ENCODE data around the gene PSEN1. TPM values are rescaled to one million over a fixed set of nuclear protein-coding genes. Genes with fewer than 3 reads are reported as not detected.

The PSEN1 gene
- total RNA-seq, 1 experiment from 2014 or later = 23.5 TPM

DNA sequence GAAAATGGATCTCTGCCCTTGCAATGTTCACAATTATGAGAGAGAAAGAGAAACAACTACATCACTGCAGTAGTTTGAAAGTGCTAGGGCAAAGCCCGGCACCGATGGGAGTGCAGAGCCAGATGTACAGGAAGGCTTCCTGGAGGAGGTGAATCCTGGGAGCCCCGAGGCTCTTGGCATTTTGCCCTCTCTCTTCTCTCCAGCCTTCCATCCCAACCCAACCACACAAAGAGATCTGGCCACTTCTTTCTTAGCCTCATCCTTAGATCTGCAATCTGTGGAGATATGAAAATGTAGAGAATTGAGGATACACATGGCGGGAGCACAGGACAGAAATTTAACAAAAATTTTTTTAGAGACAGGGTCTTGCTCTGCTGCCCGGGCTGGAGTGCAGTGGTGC lies 97.7 kb downstream of the PSEN1 start:
- H3K27ac ChIP-seq = no peak overlapping the region
- no peaks in the 10 kb centered on the region for H3K9me3 ChIP-seq (replicated peaks)
- H3K4me3 ChIP-seq = no peak overlapping the region
- H3K27me3 ChIP-seq (replicated peaks) = peaks cover 13% of the 10 kb centered on the region
- no peak for DNase-seq (ENCODE audit: low read depth in 1 of 2, low spot score in 2 of 2)
- no peaks in the 10 kb centered on the region for H3K36me3 ChIP-seq
- H3K4me1 ChIP-seq (replicated peaks) = peaks cover 30% of the 10 kb centered on the region

DNA sequence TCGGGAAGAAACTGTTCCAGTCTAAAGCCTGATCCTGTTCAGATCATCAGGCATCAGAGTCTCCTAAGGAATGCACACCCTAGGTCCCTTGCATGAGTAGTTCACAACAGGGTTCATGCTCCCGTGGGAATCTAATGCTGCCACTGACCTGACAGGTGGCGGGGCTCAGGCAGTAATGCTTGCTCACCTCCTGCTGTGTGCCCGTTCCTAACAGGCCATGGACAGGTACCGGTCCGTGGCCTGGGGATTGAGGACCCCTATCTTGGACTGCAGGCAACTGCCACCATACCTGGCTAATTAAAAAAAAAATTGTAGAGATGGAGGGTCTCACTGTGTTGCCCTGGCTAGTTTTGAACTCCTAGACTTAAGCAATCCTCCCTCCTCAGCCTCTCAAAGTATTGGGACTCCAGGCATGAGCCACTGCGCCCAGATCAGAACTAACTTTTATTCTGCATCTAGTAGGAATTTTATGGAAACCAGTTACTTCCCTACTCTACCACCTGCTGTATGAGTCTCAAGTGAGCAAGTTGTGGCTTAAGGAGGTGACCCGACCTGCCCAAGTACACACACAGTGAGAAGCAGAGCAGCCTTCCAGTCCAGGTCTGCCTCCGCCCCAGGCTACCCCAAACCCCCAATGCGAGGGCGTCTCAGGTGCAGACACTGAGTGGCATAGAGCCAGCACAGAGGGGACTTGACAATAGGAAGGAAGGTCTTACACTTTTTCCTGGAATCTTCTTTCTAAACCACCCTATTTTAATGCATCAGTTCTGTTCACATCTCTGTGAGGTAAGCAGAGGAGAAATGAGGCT lies 98.5 kb downstream of the PSEN1 start:
- H3K4me1 ChIP-seq (replicated peaks) = peaks cover 34% of the 10 kb centered on the region
- no peaks in the 10 kb centered on the region for H3K36me3 ChIP-seq
- H3K27ac ChIP-seq = no peak overlapping the region
- peaks cover 13% of the 10 kb centered on the region for H3K27me3 ChIP-seq (replicated peaks)
- no peaks in the 10 kb centered on the region for H3K9me3 ChIP-seq (replicated peaks)
- no peak overlapping the region for H3K4me3 ChIP-seq
- no peak for DNase-seq (ENCODE audit: low read depth in 1 of 2, low spot score in 2 of 2)

DNA sequence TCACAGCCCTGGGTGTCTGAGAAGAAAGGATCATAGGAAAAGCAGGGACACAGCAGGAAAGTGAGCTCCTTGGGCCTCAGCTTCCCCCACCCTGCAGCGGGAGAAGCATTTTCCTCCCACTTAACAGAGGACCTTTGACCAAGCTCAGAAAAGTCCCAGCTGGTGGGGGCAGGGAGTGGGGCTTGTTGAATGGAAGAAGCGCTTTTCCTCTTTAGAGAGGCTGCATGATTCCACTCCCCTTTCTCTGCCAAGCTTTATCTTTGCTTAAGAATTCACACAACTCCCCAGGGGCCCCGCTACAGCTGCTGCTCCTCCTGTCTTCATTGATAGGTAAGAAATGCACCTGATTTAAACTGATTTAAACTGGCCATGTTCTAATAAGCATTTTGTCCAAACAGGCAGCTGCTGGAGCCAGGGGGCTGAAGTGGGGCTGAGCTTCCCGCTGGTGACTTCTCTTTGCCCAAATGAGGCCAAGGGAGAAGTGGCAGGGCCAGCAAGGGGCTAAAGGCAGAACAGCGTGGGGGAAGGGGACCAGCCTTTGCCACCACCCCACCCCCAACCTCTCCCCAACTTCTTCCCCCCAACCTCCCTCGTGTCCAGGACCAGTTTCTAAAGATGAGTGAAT lies 99.3 kb downstream of the PSEN1 start:
- H3K9me3 ChIP-seq (replicated peaks) = no peaks in the 10 kb centered on the region
- no peak for DNase-seq (ENCODE audit: low read depth in 1 of 2, low spot score in 2 of 2)
- peaks cover 36% of the 10 kb centered on the region for H3K4me1 ChIP-seq (replicated peaks)
- no peaks in the 10 kb centered on the region for H3K36me3 ChIP-seq
- no peak overlapping the region for H3K4me3 ChIP-seq
- no peak overlapping the region for H3K27ac ChIP-seq
- H3K27me3 ChIP-seq (replicated peaks) = peaks cover 13% of the 10 kb centered on the region

DNA sequence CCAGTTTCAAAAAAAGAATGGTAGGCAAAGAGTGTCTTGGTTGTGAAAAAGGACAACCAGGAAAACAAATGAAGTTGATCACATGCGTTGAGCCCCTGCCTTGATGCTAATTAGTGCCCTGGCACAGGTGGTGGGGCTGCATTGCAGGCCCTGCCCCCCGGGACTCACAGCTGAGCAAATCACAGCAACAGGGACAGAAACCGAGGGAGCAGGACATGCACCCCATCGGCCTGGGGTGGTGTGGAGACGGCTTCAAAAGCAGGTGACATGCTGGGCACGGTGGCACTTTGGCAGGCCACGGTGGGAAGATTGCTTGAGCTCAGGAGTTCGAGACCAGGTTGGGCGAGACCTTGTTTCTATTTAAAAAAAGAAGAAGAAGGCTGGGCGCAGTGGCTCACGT lies 99.8 kb downstream of the PSEN1 start:
- no peak for DNase-seq (ENCODE audit: low read depth in 1 of 2, low spot score in 2 of 2)
- H3K27ac ChIP-seq = no peak overlapping the region
- H3K27me3 ChIP-seq (replicated peaks) = peaks cover 13% of the 10 kb centered on the region
- H3K4me3 ChIP-seq = no peak overlapping the region
- H3K4me1 ChIP-seq (replicated peaks) = peaks cover 36% of the 10 kb centered on the region
- no peaks in the 10 kb centered on the region for H3K36me3 ChIP-seq
- no peaks in the 10 kb centered on the region for H3K9me3 ChIP-seq (replicated peaks)

DNA sequence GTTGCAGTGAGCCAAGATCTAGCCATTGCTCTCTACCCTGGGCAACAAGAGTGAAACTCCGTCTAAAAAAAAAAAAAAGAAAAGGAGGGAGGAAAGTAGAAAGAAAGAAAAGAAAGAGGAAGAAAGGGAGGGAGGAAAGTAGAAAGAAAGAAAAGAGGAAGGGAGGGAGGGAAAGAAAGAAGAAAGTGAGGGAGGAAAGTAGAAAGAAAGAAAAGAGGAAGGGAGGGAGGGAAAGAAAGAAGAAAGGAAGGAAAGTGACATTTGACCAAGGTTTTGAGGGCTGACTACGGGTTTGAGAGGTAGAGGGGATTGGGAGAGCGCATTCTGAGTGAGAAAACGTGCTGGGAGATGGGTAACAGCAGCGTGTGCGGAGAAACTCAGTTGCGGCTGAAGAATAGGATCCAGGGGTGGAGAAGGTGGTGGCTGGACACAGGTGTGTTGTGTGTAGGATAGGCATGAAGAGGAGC lies 100.5 kb downstream of the PSEN1 start:
- Histone ChIP-seq H3K4me3 (no peak overlapping the region), H3K36me3 (no peaks in the 10 kb centered on the region), H3K4me1 (replicated peaks) (peaks cover 36% of the 10 kb centered on the region), H3K27me3 (replicated peaks) (peaks cover 13% of the 10 kb centered on the region), H3K27ac (no peak overlapping the region), H3K9me3 (replicated peaks) (no peaks in the 10 kb centered on the region)
- no peak for DNase-seq (ENCODE audit: low read depth in 1 of 2, low spot score in 2 of 2)

DNA sequence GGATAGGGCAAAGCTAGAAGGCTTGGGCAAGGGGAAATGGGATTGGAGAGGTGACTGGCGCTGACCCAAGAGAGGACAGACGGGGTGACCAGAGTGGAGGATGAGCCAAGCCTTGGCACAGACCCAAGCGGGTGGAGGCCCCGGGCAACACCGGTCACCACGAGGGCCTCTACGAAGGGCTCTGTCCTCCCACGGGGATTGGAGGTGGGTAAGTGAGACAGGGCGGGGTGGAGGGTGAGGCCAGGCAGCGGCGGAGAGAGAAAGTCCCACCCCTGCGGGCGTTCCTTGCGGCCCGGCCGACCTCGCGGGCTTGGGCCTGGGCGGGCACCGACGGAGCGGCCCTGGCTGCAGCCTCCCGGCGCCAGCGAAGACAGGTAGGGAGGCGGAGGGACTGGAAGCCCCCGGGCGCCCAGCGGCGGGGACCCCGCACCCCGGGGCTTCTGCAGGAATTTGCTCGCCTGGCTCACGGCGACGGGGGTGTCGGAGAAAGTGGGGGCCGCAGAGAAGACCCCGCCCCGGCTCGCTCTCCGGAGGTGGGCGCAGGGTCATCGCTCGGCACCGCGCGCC lies 101.0 kb downstream of the PSEN1 start, which contains the start of gene PAPLN:
Gene PAPLN (plus strand): TSS at position 288 of the 567 bp plus-strand sequence. CDS start 2,273 bp downstream, outside the sequence.
- Histone ChIP-seq H3K4me1 (replicated peaks) (peaks cover 31% of the 10 kb centered on the region), H3K27ac (peak within 1 kb of the TSS; percentile 49; the same call in 1 of the 2 replicates), H3K27me3 (replicated peaks) (peaks cover 13% of the 10 kb centered on the region), H3K9me3 (replicated peaks) (no peaks in the 10 kb centered on the region), H3K4me3 (peak within 1 kb of the TSS; percentile 31), H3K36me3 (no peaks in the 10 kb centered on the region)
- no peak for DNase-seq (ENCODE audit: low read depth in 1 of 2, low spot score in 2 of 2)

DNA sequence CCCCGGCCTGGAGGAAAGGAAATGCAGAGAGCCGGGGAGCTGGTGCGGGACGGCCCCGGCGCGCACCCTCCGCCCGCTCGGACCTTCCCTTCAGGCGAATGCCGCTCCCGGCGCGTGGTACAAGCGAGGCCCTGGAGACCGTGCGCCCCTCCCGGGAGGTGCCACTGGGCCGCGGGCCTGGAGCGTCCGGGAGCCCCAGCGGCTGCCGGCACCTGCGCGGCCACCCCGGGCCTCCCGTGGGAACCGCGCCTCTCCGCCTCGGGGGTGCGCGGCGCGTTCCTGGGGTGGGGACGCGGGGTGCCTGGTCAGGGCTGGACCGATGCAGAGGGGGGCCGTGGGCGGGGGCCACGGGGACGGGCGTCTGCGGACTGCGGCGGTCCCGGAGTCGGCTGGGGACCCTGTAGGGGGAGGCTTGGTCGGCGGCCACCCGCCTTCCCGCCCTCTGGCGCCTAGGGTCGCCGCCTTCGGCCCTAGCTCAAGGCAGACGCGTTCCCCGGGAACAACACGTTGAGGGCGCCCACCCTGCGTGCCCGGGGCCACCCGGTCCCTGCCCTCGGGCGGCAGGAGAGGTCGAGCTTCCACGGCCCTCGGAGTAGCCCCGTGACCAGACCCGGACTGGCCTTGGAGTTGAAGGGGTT lies 101.6 kb downstream of the PSEN1 start:
- H3K27ac ChIP-seq = peak overlapping the region; percentile 49; the same call in 1 of the 2 replicates
- peaks cover 30% of the 10 kb centered on the region for H3K4me1 ChIP-seq (replicated peaks)
- H3K9me3 ChIP-seq (replicated peaks) = no peaks in the 10 kb centered on the region
- H3K4me3 ChIP-seq = peak overlapping the region; percentile 31
- H3K36me3 ChIP-seq = no peaks in the 10 kb centered on the region
- no peak for DNase-seq (ENCODE audit: low read depth in 1 of 2, low spot score in 2 of 2)
- H3K27me3 ChIP-seq (replicated peaks) = peaks cover 13% of the 10 kb centered on the region

DNA sequence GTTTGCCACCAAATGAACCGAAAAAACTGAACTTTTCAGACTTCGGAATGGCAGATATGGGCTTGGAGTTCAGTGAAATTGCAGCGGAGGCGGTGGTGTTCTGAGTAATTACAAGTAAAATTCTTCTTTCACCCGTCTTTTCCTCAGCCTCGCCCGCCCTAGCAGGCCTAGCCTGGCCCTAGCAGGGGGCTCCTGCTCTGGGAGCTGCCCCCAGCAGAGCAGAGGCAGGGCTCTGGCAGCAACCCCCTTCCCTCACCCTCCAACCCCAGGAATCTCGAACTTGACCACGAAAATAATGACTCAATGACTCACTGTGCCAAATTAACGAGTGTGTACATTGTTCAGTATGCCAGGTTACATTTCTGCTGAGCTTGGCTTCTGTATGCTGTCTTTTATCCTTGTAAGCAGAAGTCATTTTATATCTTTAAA lies 102.1 kb downstream of the PSEN1 start:
- Histone ChIP-seq H3K27ac (peak overlapping the region; percentile 49; the same call in 1 of the 2 replicates), H3K4me3 (peak overlapping the region; percentile 31), H3K36me3 (no peaks in the 10 kb centered on the region), H3K27me3 (replicated peaks) (peaks cover 13% of the 10 kb centered on the region), H3K9me3 (replicated peaks) (no peaks in the 10 kb centered on the region), H3K4me1 (replicated peaks) (peaks cover 30% of the 10 kb centered on the region)
- peak; percentile 68 to 77 for DNase-seq (ENCODE audit: low read depth in 1 of 2, low spot score in 2 of 2)

DNA sequence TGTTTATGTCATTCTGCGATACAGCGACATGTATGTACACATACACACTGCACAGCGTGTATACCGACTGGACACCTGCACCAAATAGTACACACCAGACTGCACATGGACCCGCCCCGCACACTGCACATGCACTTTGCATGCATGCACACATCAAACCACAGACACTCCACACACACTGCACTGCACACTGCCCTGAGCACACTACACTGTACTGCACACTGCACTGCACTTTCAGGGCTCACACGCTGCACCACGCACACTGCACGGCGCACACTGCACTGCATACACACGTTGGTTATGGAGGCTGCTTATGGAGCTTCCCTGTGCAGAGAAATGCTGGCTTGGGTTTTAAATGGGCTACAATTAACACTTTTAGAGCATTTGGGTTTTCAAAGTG lies 102.6 kb downstream of the PSEN1 start:
- H3K4me3 ChIP-seq = no peak overlapping the region
- no peak for DNase-seq (ENCODE audit: low read depth in 1 of 2, low spot score in 2 of 2)
- H3K4me1 ChIP-seq (replicated peaks) = peaks cover 30% of the 10 kb centered on the region
- H3K27me3 ChIP-seq (replicated peaks) = peaks cover 13% of the 10 kb centered on the region
- H3K36me3 ChIP-seq = no peaks in the 10 kb centered on the region
- no peak overlapping the region for H3K27ac ChIP-seq
- no peaks in the 10 kb centered on the region for H3K9me3 ChIP-seq (replicated peaks)

DNA sequence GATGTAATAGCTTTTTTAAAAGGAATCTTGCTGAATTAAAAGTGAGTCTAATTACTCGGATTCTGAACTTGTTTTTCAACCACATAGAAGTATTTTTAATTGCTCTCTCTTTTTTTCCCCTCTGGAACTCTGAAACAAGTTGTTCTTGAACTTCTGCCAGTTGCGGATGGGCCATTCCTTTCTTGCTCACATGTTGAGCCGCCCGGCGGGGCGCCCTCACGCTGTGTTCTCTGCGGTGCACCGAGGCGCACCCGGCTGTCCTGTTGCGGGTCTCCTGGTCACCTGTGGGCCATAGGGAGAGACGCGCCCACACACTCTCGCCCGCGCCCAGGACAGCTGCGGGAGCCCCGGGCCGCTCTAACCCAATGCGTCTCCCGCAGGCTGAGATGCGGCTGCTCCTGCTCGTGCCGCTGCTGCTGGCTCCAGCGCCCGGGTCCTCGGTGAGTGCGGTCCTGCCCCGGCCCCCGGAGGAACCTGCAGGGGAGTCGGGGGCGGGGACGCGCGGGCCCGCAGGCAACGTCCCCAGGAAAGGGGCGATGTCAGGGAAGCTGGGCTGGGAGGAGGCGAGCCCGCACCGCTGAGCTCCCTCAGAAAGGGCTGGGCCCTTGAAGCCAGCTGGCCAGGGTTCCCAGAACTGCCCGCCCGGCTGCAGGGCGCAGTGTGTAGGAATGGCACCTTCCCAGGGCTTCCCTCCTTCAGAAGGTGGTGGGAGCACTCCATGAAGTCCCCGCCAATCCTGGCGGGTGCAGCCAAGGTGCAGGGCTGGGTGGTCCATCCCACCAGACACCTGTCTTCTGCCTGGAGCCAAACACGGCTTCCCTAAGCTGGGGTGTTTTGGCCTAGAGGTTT lies 103.3 kb downstream of the PSEN1 start:
- Histone ChIP-seq H3K9me3 (replicated peaks) (no peaks in the 10 kb centered on the region), H3K27me3 (replicated peaks) (peaks cover 13% of the 10 kb centered on the region), H3K27ac (no peak overlapping the region), H3K4me3 (no peak overlapping the region), H3K36me3 (no peaks in the 10 kb centered on the region), H3K4me1 (replicated peaks) (peaks cover 30% of the 10 kb centered on the region)
- no peak for DNase-seq (ENCODE audit: low read depth in 1 of 2, low spot score in 2 of 2)

DNA sequence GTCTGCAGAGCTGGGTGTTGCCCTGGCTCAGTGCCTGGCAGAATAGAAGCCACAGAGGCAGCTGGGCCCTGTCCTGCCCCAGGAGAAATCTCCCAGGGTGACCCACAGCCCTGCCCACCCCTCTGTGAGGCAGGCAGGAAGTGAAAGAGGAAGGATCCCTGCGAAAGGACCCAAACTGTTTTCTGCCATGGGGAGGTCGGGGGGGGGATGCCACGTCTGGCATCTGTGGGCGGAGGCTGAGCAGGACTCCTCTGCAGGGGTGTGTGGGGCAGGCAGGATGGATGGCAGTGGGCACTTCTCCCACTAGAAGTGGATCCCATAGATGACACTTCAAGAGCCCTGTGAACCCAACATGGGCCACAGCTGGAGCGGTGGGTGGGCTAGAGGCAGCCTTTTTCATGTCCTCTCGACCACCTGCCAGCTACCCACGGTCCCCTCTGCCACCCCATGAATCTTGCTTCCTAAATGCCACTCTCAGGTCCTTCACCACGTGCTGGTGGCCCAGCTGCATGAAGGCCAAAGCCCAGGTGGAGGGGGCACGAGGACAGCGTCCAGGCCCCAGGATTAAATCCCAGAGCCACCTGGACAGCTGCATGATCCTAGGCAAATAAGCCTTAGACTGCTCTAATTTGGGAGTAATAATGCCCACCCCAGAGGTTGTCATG lies 104.6 kb downstream of the PSEN1 start:
- DNase-seq (ENCODE audit: low read depth in 1 of 2, low spot score in 2 of 2) = no peak
- Histone ChIP-seq H3K4me3 (no peak overlapping the region), H3K36me3 (no peaks in the 10 kb centered on the region), H3K27ac (no peak overlapping the region), H3K4me1 (replicated peaks) (peaks cover 36% of the 10 kb centered on the region), H3K27me3 (replicated peaks) (peaks cover 13% of the 10 kb centered on the region), H3K9me3 (replicated peaks) (no peaks in the 10 kb centered on the region)

DNA sequence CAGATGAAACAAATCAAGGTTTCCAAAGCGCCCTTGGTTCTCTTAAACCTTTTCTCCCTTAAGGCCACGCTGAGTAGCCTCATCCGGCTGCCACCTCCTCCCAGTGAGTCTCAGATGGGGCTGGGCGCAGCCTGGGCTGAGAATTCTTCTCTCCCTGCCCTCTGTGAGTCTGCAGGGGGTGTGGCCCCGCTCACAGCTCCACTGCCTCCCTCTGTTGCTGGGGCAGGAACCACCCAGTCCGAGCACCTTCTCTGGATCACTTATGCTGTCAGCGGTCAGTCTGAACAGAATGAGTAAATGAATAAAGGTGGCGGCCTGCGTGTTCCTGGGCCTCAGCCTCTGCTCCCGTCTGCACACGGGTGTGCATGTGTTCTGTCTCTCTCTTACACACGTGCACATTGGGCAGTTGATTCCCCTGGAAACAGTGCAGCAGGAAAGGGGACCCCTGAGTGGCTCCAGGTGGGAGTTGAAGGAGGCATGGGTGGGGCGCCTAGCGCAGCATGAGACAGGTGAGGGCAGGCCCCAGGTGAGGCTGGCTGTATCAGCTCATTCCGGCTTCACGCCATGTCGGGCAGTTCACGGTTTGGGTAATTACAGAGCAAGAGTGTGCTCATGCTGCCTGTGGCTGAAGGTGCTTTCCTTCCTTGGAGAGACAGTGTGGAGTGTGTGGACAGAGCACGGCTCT lies 105.3 kb downstream of the PSEN1 start:
- Histone ChIP-seq H3K36me3 (no peaks in the 10 kb centered on the region), H3K4me1 (replicated peaks) (peaks cover 36% of the 10 kb centered on the region), H3K27ac (no peak overlapping the region), H3K27me3 (replicated peaks) (peaks cover 13% of the 10 kb centered on the region), H3K4me3 (no peak overlapping the region), H3K9me3 (replicated peaks) (no peaks in the 10 kb centered on the region)
- DNase-seq (ENCODE audit: low read depth in 1 of 2, low spot score in 2 of 2) = no peak

Measured in SJSA1 (cell line).